ENCODE data around the gene MYO18A. TPM values are rescaled to one million over a fixed set of nuclear protein-coding genes. Genes with fewer than 3 reads are reported as not detected.
A peak's percentile ranks its signal among the peaks of the same experiment; 100 is the strongest.

MYO18A gene
- total RNA-seq, 4 donors from 2014 or later, result 46.7 to 82.7 (median 64.6) TPM

- no peak overlapping the region for H3K27ac ChIP-seq (replicated peaks in 1 of 4)
- no peaks in the 10 kb centered on the region for H3K4me1 ChIP-seq
- H3K9me3 ChIP-seq, result no peaks in the 10 kb centered on the region
- no peak overlapping the region for H3K4me3 ChIP-seq
- H3K36me3 ChIP-seq, result no peaks in the 10 kb centered on the region
- H3K27me3 ChIP-seq, result no peaks in the 10 kb centered on the region
- TF ChIP-seq EP300 (IDR thresholded peaks at IDR 0.05) (no peak), POLR2AphosphoS5 (IDR thresholded peaks at IDR 0.05) (no peak), CTCF (IDR thresholded peaks at IDR 0.05) (no peak), POLR2A (IDR thresholded peaks at IDR 0.05; ENCODE audit: low read depth) (no peak)
- 92% methylated on average over 2 of the region's 2 CpGs for WGBS
- no peak for DNase-seq (ENCODE audit: extremely low spot score)
- intact Hi-C loops (cut with DNase I), result no loop called here
Observed at GRCh38 chr17:29193146-29193545, 12.9 kb upstream of the MYO18A start.

- WGBS, result 79% methylated on average over 4 of the region's 4 CpGs
- Histone ChIP-seq H3K36me3 (no peaks in the 10 kb centered on the region), H3K27ac (replicated peaks in 1 of 4) (no peak overlapping the region), H3K27me3 (no peaks in the 10 kb centered on the region), H3K4me3 (no peak overlapping the region), H3K4me1 (no peaks in the 10 kb centered on the region), H3K9me3 (no peaks in the 10 kb centered on the region)
- no peak for DNase-seq (ENCODE audit: extremely low spot score)
- intact Hi-C loops (cut with DNase I), result no loop called here
- TF ChIP-seq EP300 (IDR thresholded peaks at IDR 0.05), result no peak
- TF ChIP-seq POLR2AphosphoS5 (IDR thresholded peaks at IDR 0.05), result no peak
- no peak for TF ChIP-seq CTCF (IDR thresholded peaks at IDR 0.05)
- TF ChIP-seq POLR2A (IDR thresholded peaks at IDR 0.05; ENCODE audit: low read depth), result no peak
Observed at GRCh38 chr17:29190592-29191207, 10.5 kb upstream of the MYO18A start.

GRCh38 chr17:29190039-29190438 is 9.8 kb upstream of the MYO18A start:
- H3K27ac ChIP-seq (replicated peaks in 1 of 4), result no peak overlapping the region
- no peaks in the 10 kb centered on the region for H3K4me1 ChIP-seq
- no peaks in the 10 kb centered on the region for H3K27me3 ChIP-seq
- 100% methylated on average over 2 of the region's 2 CpGs for WGBS
- intact Hi-C loops (cut with DNase I), result no loop called here
- H3K9me3 ChIP-seq, result no peaks in the 10 kb centered on the region
- no peak for DNase-seq (ENCODE audit: extremely low spot score)
- no peak overlapping the region for H3K4me3 ChIP-seq
- TF ChIP-seq EP300 (IDR thresholded peaks at IDR 0.05), result no peak
- no peak for TF ChIP-seq POLR2A (IDR thresholded peaks at IDR 0.05; ENCODE audit: low read depth)
- no peak for TF ChIP-seq CTCF (IDR thresholded peaks at IDR 0.05)
- no peak for TF ChIP-seq POLR2AphosphoS5 (IDR thresholded peaks at IDR 0.05)
- no peaks in the 10 kb centered on the region for H3K36me3 ChIP-seq

GRCh38 chr17:29189355-29189754 is 9.2 kb upstream of the MYO18A start:
- no peak overlapping the region for H3K27ac ChIP-seq (replicated peaks in 1 of 4)
- H3K4me1 ChIP-seq, result no peaks in the 10 kb centered on the region
- TF ChIP-seq POLR2AphosphoS5 (IDR thresholded peaks at IDR 0.05) (no peak), EP300 (IDR thresholded peaks at IDR 0.05) (no peak), POLR2A (IDR thresholded peaks at IDR 0.05; ENCODE audit: low read depth) (no peak), CTCF (IDR thresholded peaks at IDR 0.05) (no peak)
- no peak for DNase-seq (ENCODE audit: extremely low spot score)
- H3K27me3 ChIP-seq, result no peaks in the 10 kb centered on the region
- H3K36me3 ChIP-seq, result no peaks in the 10 kb centered on the region
- 86% methylated on average over 2 of the region's 2 CpGs for WGBS
- H3K4me3 ChIP-seq, result no peak overlapping the region
- intact Hi-C loops (cut with DNase I), result no loop called here
- no peaks in the 10 kb centered on the region for H3K9me3 ChIP-seq

- Histone ChIP-seq H3K4me1 (peaks cover 39 to 50% (median 48%) of the 10 kb centered on the region in 4 donors), H3K27ac (replicated peaks in 1 of 4) (peak overlapping the region; percentile 86 to 89 (median 88)), H3K36me3 (no peaks in the 10 kb centered on the region), H3K9me3 (no peaks in the 10 kb centered on the region), H3K27me3 (no peaks in the 10 kb centered on the region), H3K4me3 (no peak overlapping the region)
- TF ChIP-seq CTCF (IDR thresholded peaks at IDR 0.05) (no peak), POLR2AphosphoS5 (IDR thresholded peaks at IDR 0.05) (no peak), POLR2A (IDR thresholded peaks at IDR 0.05; ENCODE audit: low read depth) (no peak), EP300 (IDR thresholded peaks at IDR 0.05) (no peak)
- no peak for DNase-seq (ENCODE audit: extremely low spot score)
- 64% methylated on average over 1 of the region's 1 CpG for WGBS
- intact Hi-C loops (cut with DNase I), result loop anchor here (2.0 to 5.0 kb wide), 2 partner anchors 36 to 78 kb away; no protein-coding TSS in a partner anchor
Observed at GRCh38 chr17:29181226-29181625, 1.0 kb upstream of the MYO18A start.

All from esophagus muscularis mucosa (tissue), 4 donors.